Right forelimb (tissue), 1 donor: ENCODE data around the gene PRKCB.

Source experiments
- DNase-seq: peaks from one replicate; pipeline ENCODE4 v3.0.0-alpha.2; 2018

The PRKCB gene

DNA sequence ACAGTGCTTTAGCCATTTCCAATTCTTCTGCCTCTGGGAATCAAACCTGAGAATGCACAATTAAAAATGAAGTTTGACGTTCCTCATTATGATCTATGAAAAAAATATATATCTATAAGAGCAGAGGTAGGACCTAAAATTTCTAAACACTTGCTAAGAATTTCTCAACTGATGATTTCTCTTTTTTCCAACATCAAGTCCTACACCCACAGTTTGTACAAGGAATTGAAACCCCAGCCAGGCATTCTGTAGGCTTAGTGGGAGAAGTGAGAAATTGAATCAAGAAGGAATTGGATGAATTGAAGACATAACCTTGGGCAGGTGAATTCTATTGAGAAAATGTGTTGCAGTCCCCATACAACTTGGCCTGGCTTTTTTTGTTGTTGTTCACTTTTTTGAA, 423.0 kb downstream of the PRKCB start:
- DNase-seq: no peak

DNA sequence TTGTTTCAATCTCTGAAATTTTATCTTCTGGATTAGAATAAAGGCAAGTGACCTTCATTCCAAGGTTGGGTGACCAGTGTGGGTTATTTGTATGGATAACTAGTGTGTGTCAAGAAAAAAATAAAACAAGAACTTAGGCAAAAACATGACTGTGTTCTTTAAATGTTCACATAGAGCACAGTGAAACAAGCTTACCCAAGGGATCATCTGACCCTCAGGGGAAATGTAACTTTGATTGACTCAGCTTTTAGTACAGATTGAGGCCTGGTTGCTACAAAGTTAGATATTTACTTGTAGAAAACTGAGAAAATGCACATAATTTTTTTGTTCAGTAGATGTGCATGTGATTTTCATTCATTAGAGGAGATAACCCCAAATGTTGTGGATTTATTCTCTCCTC, 427.0 kb downstream of the PRKCB start:
- no peak for DNase-seq
